GM21825 (cell line): ENCODE results near the gene FOXO1.
A peak's percentile ranks its signal among the peaks of the same experiment; 100 is the strongest.

ENCODE experiments used
- ATAC-seq: cut with Tn5 transposase; IDR thresholded peaks from one replicate; pipeline ENCODE4 v1.9.1; 2021; ENCODE audit warnings: mild to moderate bottlenecking, moderate library complexity; ENCODE audit not compliant: unreplicated experiment

FOXO1 gene

DNA sequence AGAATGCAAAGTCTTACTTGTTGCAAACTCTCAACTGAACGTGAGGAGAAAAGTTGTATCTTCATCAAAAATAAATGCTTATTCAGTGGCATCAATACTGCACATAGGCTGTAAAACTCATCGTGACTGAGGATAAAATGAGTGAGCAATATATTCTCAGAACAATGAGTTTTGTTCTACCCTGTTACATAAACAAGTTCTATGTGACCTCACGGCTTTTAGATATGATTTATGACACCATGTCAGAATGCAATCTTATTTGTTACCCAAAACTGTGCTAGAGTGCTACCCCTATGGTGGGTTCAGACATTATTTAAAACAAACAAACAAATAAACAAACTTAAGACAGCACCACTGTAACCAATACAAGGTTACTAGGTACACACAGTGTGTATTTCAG, 55.4 kb downstream of the FOXO1 start:
- ATAC-seq: no peak

DNA sequence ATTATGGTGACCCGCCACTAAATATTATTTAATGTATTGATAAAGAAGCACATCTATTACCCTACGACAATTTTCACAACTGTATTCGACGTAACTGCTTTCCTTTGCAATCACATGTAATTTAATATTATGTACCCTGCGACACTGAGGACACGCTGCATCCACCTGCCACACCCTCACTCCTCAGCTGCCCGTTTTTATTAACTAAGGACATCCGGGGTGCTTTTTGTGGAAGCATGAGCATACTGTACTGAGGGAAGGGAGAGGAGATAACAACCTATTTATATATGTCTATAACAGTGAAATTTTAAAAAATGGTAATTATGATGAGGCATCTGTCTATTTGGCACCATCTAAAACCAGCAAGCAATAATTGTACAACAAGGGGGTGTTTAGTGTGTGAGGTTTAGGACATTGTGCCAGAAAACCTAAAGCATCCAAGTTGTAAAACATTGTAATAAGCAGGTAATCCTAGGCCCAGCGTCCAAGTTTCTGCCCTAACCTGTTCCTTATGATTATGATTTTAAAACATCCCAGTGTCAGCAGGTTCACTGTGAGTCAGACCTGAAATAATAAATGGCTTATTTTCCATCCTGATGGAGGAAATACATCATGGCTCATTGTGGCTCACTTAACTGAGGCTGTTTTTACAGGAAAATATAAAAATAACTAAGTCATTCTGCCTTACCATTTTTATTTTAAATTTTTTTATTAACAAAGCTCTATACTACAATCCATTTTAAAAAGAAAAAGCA, 56.3 kb downstream of the FOXO1 start:
- ATAC-seq: no peak

DNA sequence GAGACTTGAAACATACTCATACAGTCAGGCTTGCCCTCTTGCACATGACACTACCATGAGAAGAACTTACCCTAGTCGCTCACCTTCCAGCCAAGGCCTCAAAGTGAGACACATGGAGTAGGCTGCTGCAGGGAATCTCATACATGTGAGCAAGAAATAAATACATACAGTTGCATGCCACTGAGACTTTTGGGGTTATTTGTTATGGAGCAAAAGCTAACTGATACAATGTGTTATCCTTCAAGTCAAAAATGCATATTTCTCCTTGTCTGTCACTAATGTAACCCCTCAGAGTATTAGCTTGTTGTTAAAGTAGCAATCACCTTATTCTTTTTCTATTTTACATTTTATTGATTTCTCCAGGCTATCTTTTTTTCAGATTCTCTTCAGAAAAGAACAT, 58.1 kb downstream of the FOXO1 start:
- no peak for ATAC-seq

- no peak for ATAC-seq
Observed at GRCh38 chr13:40605573-40605972, 60.9 kb downstream of the FOXO1 start.

DNA sequence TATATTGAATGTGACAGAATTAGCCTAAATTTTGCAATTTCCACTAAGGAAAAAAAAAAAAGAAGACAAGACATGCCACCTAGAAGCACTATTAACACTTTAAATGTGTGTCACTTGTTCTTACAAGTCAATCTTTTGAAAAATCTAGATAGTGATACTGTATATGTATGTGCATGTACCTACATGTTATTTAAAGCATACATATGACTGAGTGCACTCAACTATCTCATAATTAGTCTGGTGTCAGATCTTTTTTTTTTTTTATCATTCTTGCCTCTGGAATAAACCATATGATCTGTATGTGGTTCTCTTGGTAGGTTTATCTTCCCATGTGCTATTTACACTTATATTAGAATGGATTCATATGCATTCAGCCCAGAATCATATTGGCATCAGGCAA, 62.3 kb downstream of the FOXO1 start:
- no peak for ATAC-seq

DNA sequence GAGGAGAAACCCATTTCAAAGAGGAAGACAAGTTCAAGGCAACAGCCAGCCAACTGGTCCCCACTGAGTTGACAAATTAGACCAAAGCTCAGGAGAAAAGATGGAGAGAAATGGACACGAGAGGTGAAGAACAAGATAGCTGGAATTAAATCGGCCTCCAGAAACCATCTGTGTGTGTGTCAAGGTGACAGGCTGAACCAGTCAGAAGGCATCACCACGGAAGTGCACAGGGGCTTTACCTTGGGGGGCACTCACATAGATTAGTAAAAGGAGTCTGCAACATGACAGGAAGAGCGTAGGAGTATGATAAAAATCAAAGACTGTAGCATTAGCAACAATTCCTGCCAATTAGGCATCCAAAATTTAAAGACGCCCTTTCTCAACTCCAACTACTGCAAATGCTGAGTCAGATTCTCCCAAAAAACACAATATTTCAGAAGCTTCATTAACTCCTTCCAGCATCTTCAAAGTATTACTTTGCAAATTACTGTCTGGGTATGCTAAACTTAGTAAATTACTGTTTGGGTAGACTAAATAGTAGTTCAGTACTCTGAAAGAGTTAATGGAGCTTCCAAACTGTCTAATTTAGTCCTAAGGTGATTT, 66.2 kb downstream of the FOXO1 start:
- no peak for ATAC-seq

DNA sequence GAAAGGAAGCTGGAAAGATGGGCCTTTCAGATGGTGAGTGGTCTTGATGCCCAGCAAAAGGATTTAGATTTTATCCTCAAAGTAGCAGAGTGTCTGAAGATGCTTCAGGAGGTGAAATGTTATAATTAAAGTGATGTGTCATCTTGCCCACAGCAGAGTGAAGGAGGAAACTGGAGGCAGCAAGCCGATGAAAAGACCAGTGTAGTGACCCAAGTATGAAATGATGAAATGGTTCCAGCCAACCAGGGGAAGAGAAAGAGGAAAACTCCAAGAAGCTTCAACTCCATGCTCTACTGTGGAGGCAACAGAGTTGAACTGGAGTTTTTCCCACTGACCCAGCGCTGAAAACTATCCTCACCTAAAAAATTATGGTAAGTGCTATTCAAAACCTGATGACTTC, 66.7 kb downstream of the FOXO1 start:
- ATAC-seq: no peak

- no peak for ATAC-seq
Observed at GRCh38 chr13:40599124-40599523, 67.3 kb downstream of the FOXO1 start.

DNA sequence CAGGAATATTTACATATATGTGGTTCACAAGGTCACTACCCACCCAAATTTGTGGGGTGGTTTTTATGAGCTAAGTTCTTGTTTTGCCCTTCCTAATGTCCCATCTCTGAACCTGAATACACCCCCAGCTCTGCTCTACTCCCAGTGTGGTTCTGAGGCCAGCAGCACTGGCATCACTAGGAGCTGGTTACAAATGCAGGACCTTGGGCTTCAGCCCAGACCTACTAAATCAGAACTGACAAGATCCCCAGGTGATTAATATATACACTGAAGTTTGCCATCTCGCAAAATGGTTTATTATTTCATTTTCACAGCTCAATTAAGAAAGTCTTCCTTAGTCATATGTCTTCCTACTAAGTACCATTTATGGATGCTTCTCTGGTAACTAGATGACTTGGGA, 67.9 kb downstream of the FOXO1 start:
- no peak for ATAC-seq

DNA sequence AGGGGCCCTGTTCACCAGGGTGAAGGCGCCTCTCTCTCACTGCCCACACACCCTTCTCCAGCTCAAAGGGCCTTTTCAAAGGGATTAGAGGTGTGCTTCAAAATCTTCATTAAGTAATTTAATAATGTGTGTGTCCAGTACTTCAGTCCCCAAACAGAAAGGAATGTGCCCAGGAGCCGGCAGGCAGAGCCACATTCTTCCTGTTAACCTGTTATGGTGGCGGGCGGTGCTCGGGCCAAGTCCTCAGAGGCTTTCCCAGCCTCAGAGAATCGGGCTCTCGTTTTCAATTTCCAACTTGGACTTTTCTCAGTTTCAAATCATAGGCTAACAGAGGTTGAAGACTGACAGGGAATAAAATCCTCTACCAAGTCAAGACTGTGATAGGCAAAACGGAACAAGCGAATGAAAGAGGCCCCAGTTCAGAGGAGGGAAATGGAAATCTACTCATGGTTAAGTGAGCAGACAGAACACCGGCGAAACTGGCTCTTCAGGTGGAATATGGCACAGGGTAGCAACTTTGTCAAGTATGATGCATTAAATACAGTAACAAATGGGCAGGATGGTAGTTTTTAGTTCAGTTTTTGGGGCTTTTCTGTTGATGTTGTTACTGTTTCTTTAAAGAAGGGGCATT, 68.6 kb downstream of the FOXO1 start:
- no peak for ATAC-seq

DNA sequence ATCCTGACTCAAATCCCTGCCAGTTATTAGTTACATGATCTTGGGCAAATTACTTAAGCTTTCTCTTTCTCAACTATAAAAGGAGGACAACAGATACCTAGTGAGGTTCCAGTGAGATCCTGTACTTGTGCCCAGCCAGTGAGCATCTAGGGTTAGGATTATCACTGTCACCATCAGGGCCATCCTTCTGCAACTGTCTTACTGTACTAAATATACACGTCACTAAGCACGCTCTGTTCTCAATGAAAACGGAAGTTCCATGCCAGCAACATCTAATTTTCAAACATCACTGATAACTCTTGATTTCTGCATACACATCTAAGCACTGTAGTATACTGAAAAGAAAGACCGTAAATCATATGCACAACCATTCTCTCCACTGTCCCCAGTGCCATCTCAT, 70.0 kb downstream of the FOXO1 start:
- ATAC-seq: no peak

GRCh38 chr13:40595693-40596092, 70.7 kb downstream of the FOXO1 start:
- no peak for ATAC-seq

DNA sequence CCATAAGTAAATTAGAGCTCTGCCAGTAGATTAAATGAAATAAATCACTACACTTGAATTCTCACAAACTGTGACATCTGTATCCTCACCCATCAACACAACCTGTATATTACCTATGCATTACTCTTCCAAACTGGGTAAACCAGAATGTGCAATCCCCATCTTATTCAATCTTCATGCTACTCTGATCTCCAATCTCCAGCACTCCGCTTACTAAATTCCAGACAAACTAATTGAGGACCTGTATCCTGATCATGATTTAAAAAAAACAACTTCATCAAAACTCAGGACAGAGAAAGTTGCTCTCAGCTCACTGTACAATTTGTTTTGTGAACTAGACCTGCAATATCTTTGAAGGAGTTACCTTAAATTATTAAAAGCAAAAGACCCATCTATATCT, 74.4 kb downstream of the FOXO1 start:
- no peak for ATAC-seq

DNA sequence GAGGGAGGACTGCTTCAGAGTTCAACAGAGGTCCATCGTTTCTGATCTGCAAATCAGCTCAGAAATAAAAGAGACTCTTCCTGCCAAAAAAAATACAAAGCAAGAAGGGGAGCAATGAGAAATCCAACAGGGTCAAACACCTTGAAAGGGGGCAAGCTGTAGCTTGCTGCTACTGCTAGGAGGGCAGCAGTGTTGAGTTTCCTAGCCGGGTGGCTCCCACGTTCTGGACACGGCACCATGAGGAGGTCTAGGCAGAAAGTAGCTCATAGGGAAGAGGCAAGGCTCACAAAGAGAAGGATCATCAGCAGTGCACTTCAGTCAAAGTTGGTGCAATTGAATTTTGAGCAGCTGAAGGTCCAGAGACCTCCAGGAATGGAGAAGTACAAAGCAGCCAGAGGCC, 75.3 kb downstream of the FOXO1 start:
- no peak for ATAC-seq

- no peak for ATAC-seq
Observed at GRCh38 chr13:40590112-40590862, 76.2 kb downstream of the FOXO1 start.

GRCh38 chr13:40589285-40590109, 76.9 kb downstream of the FOXO1 start:
- ATAC-seq: peak; percentile 88

DNA sequence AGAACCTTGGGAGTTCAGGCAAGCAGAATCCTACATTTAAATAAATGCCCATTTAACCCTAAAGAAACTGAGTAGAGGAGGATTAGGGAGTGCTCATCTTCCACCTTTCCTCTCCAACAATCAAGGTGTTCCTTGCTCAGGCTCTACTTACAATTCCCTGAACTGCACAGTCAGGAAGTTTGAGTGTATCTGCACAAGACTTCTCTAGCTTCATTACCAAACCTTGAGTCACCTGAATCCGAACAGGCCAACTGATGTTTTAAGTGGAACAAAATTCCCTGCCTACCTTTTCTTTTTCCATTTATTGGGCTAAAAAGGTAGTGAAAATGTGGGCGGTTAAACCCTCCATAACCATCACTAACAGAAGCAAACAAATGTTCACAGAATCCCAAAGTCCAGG, 78.3 kb downstream of the FOXO1 start:
- no peak for ATAC-seq

GRCh38 chr13:40586886-40587565, 79.4 kb downstream of the FOXO1 start:
- no peak for ATAC-seq

- no peak for ATAC-seq
Observed at GRCh38 chr13:40585911-40586471, 80.5 kb downstream of the FOXO1 start.

- ATAC-seq: no peak
Observed at GRCh38 chr13:40583738-40584137, 82.7 kb downstream of the FOXO1 start.
